ENCODE measurements around the gene RABEP1. TPM values are rescaled to one million over a fixed set of nuclear protein-coding genes. Genes with fewer than 3 reads are reported as not detected.

RABEP1 gene
- polyA plus RNA-seq, 3 donors: 12.7 to 19.1 (median 13.7) TPM

- peak within 1 kb of the TSS; percentile 85 to 89 for H3K27ac ChIP-seq (ENCODE audit: low read depth in 1 of 2, low read length in 2 of 2)
- TF ChIP-seq CTCF (IDR thresholded peaks at IDR 0.05): no peak
- under 1% methylated on average over 35 of the region's 41 CpGs for WGBS (ENCODE audit: insufficient coverage)
- H3K4me3 Mint-ChIP-seq: peak within 1 kb of the TSS; percentile 98 to 99
- H3K27me3 ChIP-seq (ENCODE audit: control insufficient read depth in 2 of 2, insufficient read depth in 2 of 2, low read length in 2 of 2): no peaks in the 10 kb centered on the region
- peaks cover 15 to 20% of the 10 kb centered on the region in 2 donors for H3K4me1 ChIP-seq (ENCODE audit: control insufficient read depth in 1 of 2, insufficient read depth in 2 of 2, low read length in 2 of 2)
- H3K4me2 ChIP-seq (replicated peaks; ENCODE audit: extremely low read depth, low read length, poor library complexity, severe bottlenecking): peak within 1 kb of the TSS; percentile 84
- no peaks in the 10 kb centered on the region for H3K9me3 ChIP-seq (replicated peaks in 1 of 2; ENCODE audit: control insufficient read depth in 1 of 2, insufficient read depth in 1 of 2, low read length in 2 of 2)
- DNase-seq: peak; percentile 51 to 78 (median 70)
- peaks cover 23% of the 10 kb centered on the region for H3K4me1 Mint-ChIP-seq
- peak within 1 kb of the TSS; percentile 74 for H3K9ac ChIP-seq (ENCODE audit: insufficient read depth, low read length, poor library complexity, severe bottlenecking)
- H3K27me3 Mint-ChIP-seq (ENCODE audit: low read depth in 3 of 3): peaks cover 0 to 2% (median 2%) of the 10 kb centered on the region in 3 donors
- H3K27ac Mint-ChIP-seq: peak within 1 kb of the TSS; percentile 88 to 97 (median 95)
- intact Hi-C loops (cut with micrococcal nuclease): loop anchor here in 1 of 2 donors (2.0 to 5.0 kb wide), 2 partner anchors 19 to 67 kb away; partner anchors contain the start of genes C1QBP, DERL2 and MIS12
- no peaks in the 10 kb centered on the region for H4K20me1 ChIP-seq (ENCODE audit: insufficient read depth, low read length)
- H3K36me3 ChIP-seq (replicated peaks in 1 of 2; ENCODE audit: control insufficient read depth in 1 of 2, insufficient read depth in 2 of 2, low read length in 2 of 2): peaks cover 37 to 58% of the 10 kb centered on the region in 2 donors
- H3K79me2 ChIP-seq (ENCODE audit: insufficient read depth, low read length): peaks cover 64% of the 10 kb centered on the region
- H3K4me3 ChIP-seq (replicated peaks in 1 of 3; ENCODE audit: low read depth in 2 of 3, low read length in 3 of 3): peak within 1 kb of the TSS; percentile 60 to 90 (median 87)
- peak within 1 kb of the TSS; percentile 91 for H2AFZ ChIP-seq (ENCODE audit: insufficient read depth, low read depth, low read length, poor library complexity, severe bottlenecking)
- H3K36me3 Mint-ChIP-seq: peaks cover 32 to 50% of the 10 kb centered on the region in 2 donors
- no peaks in the 10 kb centered on the region for H3K9me3 Mint-ChIP-seq
Measured at GRCh38 chr17:5419959-5420653, 138.0 kb downstream of the RABEP1 start, which contains the start of gene RPAIN. Gene RPAIN (plus strand): TSS chr17:5420182. CDS start chr17:5420211, 29 bp downstream.

DNA sequence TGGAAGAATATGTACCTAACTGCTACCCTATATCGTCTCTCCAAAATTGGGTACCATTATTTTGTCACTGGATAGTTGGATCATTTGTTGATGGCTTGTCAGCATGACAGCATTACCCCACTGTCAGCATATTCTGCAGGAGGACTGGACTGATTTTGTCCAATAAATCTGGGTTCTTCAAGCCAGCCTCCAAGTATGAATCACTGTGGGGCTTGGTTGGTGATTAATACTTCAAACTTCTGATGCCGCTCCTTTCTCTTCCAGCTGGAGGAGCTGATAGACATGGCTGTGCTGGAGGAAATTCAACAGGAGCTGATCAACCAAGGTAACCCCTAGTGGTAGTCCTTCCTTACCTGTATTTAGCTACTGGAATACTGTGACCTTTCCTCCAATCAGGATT, 140.4 kb downstream of the RABEP1 start:
- H3K4me1 Mint-ChIP-seq: peaks cover 20% of the 10 kb centered on the region

More for the DNA sequence above, 140.4 kb downstream of the RABEP1 start:
- H2AFZ ChIP-seq (ENCODE audit: insufficient read depth, low read depth, low read length, poor library complexity, severe bottlenecking): no peak overlapping the region
- no peak overlapping the region for H3K27ac ChIP-seq (ENCODE audit: low read depth in 1 of 2, low read length in 2 of 2)
- Mint-ChIP-seq H3K27me3 (ENCODE audit: low read depth in 3 of 3) (peaks cover 0 to 2% (median 0%) of the 10 kb centered on the region in 3 donors), H3K27ac (no peak overlapping the region), H3K36me3 (peaks cover 48 to 60% of the 10 kb centered on the region in 2 donors), H3K9me3 (no peaks in the 10 kb centered on the region), H3K4me3 (no peak overlapping the region)
- peaks cover 48% of the 10 kb centered on the region for H3K79me2 ChIP-seq (ENCODE audit: insufficient read depth, low read length)
- no peaks in the 10 kb centered on the region for H3K27me3 ChIP-seq (ENCODE audit: control insufficient read depth in 2 of 2, insufficient read depth in 2 of 2, low read length in 2 of 2)
- 100% methylated on average over 1 of the region's 2 CpGs for WGBS (ENCODE audit: insufficient coverage)
- intact Hi-C loops (cut with micrococcal nuclease): no loop called here
- no peak overlapping the region for H3K4me3 ChIP-seq (replicated peaks in 1 of 3; ENCODE audit: low read depth in 2 of 3, low read length in 3 of 3)
- H3K9ac ChIP-seq (ENCODE audit: insufficient read depth, low read length, poor library complexity, severe bottlenecking): no peak overlapping the region
- H3K36me3 ChIP-seq (replicated peaks in 1 of 2; ENCODE audit: control insufficient read depth in 1 of 2, insufficient read depth in 2 of 2, low read length in 2 of 2): peaks cover 47 to 64% of the 10 kb centered on the region in 2 donors
- H3K4me2 ChIP-seq (replicated peaks; ENCODE audit: extremely low read depth, low read length, poor library complexity, severe bottlenecking): no peak overlapping the region
- no peak for DNase-seq
- H4K20me1 ChIP-seq (ENCODE audit: insufficient read depth, low read length): no peaks in the 10 kb centered on the region
- H3K4me1 ChIP-seq (ENCODE audit: control insufficient read depth in 1 of 2, insufficient read depth in 2 of 2, low read length in 2 of 2): peaks cover 15 to 20% of the 10 kb centered on the region in 2 donors
- no peaks in the 10 kb centered on the region for H3K9me3 ChIP-seq (replicated peaks in 1 of 2; ENCODE audit: control insufficient read depth in 1 of 2, insufficient read depth in 1 of 2, low read length in 2 of 2)
- TF ChIP-seq CTCF (IDR thresholded peaks at IDR 0.05): no peak
